Effector CD8-positive, alpha-beta T cell (primary cell): ENCODE results near the gene LGALS3BP.

Source experiments
- DNase-seq: peaks from one replicate; lab custom pipeline; 2025; lab: John Stamatoyannopoulos, UW

Gene LGALS3BP

DNA sequence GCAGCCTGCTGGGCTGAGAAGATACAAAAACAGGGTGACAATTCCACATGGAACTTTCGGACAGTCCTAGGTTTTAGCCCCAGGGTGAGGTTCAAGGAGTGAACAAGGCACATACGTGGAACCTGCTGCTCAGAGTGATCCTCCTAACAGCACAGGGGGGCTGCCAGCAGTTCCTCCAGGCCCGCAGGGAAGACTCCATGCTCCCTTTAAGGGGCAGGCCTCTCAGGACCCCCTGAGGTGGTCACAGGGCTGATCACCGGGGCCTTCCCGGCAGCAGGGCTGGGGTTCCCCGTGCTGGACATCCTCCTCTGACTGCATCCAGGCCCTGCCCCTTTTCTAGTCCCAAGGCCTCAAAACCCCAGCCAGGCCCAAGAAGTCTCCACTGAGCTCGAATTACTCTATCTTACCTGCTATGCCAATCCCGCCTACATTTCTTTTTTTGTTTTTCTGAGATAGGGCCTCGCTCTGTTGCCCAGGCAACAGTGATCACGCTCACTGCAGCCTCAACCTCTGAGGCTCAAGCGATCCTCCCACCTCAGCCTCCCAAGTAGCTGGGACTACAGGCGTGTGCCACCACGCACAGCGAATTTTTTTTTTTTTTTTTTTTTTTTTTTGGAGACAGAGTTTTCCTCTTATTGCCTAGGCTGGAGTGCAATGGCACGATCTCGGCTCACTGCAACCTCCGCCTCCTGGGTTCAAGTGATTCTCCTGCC is 19.5 kb upstream of the LGALS3BP start:
- DNase-seq = no peak

DNA sequence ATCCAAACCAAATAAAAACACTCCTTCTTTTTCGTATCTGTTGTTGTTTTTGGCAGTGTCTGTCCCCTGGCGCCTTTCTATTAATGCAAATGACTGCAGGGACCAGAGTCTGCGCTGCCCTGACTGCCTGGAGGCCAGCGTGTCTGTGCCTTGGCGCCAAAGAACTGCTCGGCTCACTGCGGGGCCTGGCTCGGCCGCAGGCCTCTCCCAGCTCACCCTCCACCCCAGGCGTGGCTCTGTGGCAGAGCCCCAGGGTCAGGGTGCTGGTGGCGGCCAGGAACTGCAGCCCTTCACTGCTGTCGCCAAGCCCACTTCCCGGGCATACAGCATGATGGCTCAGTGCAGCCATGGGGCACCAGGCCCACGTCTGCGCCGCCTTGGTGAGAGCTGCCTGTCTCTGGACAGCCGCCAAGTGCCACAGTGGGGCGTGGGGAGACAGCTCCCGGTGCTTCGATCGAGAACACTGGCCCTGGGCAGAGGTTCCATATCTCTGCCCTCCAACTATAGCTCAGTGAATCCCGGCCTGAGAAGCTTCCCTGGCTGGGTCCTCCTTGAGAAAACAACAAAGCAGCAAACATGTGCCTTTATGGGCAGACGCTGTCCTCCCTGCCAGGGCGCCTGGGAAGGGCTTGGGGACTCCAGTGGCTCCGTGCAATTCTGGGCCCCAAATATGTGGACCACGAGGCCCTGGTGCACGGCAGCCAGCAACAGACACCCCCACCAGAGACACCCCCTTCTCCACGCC is 18.8 kb upstream of the LGALS3BP start:
- DNase-seq = no peak

DNA sequence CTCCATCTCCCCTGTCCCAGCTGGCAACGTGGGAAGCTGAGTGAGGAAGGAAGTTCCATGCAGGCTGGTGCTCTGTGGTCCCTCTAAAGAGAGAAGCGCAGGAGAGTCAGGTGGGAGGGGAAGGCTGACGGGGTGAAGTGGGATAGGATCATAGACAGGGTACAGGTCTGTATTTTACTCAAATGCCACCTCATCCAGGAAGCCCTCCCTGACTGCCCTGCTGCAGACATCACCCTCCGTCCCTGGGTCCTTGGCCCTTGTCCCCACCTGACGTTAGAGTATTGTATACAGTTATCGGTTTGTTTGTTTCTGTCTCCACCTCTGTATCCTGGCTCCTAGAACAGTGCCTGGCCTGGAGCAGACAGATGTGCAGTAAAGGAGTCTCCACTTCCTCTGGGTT is 18.2 kb upstream of the LGALS3BP start:
- no peak for DNase-seq

DNA sequence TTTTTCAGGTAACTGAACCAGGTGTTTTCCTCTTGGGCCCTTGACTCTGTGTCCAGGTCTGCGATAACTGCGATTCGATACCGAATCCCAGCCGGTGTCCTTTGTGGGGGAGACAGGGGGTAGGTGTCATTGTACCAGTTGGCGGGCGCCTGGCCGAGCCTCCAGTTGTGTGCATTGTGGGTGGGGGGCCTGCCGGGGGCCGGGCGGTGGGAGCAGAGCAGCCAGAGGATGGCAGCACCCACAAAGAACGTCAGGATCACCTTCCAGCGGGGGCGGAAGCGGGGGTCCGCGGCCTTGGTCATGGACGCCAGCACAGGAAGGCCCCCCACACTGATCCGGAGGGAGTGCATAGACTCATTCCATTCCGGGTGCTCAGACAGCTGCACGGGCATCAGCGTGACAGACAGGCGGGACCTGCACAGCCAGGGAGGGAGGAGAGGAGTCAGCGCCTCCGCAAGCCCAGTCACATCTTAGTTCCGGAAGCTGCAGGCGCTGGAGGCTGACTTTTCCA is 17.6 kb upstream of the LGALS3BP start:
- no peak for DNase-seq

DNA sequence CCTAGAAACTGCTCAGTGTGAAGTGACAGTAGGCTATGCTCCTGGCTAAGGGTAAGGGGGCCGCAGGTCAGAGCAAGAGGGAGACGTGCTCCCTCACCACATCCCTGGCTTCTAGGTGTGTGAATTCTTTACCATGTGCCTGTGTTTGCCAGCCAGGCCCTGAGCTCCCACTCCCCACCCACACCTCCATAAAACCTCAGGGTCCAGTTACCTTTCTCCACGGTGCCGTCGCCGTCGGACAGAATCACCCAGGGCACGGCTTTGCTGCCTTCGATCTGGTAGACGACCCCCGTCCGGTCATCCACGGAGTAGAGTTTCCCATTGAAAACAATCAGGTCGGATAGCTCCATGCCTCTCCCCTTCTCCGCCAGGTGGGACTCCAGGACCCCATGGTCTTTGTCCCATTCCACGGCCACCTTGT is 17.1 kb upstream of the LGALS3BP start:
- DNase-seq = no peak

DNA sequence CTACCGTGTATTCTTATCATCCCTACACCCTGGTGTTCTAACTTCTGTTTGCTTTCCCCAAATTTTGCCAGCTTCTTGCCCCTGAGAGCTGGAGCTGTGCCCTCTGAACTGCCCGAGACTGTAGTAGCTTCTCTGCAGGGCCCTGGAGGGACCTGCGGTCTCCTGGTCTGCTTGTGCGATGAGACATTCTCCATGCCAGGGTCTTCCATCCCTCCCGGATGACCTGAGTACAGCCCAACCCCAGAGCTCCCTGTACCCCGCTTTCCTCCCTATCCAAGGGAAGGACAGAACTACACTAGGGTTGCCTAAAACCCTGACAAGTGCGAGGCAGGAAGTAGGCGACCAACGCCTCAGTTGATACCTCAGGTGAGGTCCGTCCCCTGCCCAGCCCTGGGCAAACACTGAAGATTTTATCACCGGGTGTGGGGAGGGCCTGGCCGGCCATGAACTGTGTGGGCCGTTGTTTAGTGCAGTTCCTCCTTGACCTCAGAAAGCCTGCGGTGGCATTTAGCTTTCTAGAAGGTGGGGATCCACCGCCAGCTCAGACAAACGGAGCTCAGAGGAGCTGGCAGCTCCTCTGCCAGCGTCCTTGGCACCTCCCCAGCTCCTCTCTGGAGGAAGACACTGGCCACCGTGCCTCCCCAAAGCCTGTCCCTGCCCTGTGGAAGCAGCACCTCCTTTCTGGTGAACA is 16.2 kb upstream of the LGALS3BP start:
- DNase-seq = no peak

DNA sequence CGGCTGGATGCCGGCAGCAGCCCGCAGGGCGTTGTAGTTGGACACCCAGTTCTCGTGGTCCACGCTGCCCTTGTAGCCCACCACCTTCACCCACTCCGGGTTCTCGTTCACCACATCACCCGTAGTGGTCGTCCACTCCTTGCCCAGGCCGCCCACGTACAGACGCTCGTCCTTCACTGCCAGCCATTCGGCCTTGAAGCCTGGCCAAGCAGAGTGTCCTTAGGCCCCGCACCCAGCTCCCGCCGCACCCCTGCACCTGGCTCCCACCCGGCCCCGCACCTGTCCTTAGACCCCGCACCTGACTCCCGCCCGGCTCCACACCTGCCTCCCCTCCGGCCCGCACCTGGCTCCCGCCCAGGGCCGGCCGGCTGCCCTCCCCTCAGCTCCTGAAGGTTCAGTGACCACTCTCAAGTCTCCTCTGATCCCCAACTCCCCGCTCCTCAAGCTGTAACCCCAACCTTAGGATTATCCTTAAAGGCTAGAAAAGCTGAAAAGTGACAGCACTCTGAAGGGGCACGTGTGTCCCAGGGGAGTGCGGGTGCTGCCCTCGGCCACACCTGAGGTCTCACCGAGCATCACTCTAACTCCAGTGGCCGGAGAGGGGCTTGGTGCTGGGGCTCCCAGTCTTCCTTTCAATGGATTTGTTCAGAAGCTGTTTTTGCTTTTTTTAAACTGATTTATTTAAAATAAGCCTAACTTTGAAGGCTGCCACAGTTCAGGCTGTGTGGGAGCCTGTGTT is 15.5 kb upstream of the LGALS3BP start:
- no peak for DNase-seq

DNA sequence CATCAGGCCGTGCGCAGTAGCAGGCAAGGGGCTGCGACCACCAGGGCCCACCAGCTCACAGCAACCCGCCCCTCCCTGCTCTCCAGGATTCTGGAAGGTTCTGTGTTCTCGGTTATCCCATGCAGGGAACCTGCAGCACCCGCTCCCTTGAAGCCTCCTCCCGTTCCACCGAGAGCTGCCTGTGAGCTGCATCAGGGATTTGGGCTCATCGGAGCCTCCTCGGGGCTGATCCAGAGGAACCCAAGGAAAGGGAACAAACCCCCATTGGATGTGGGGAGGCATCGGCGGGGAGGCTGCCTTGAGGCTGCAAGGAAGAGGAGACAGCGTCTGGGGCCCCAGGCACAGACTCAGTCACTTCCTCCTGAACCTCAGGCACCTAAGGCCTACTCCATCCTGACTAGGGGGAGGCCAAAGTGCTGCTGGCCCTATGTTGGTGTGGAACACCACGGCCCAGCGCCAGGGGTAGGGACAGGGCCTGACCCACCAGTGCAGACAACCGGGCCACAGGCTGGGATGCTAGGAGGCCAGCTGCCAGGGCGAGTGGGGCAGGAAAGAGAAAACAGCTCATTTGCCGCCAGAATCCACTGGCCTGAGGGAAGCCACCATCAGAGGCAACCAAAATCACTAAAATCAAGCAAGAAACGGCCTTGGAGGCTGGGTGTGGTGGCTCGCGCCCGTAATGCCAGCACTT is 14.4 kb upstream of the LGALS3BP start:
- DNase-seq = no peak

DNA sequence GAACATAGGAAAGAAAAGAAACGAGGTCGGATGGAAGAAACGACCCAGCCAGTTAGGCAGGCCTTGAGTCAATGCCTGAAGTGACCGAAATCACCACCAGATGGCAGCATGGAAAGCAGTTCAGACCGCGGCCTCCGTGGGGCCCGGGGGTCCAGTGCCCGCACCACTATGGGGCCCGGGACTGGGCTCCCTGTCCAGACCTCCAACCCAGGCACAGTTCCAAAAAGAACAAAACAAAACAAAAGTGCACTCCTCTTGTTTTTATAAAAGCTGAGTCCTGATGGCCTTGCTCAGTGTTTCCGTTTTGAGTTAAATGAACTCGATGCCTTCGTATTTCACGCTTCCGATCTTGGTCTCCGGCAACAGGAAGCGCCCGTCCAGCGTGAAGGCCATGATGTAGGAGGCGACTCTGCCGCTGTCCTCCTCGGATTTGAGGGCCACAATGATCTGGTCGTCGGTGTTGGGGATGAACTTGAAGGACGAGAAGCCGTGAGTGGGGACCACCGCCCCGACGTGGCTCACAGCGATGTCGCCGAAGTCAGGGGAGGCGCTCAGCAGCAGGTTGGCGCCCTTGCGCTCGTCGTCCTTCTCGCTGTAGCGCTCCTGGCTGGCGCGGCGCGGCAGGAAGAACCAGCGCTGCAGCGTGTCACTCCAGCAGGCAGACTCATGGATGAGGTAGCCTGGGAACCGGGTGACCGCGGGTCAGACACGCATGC is 13.7 kb upstream of the LGALS3BP start:
- DNase-seq = peak; percentile 40

DNA sequence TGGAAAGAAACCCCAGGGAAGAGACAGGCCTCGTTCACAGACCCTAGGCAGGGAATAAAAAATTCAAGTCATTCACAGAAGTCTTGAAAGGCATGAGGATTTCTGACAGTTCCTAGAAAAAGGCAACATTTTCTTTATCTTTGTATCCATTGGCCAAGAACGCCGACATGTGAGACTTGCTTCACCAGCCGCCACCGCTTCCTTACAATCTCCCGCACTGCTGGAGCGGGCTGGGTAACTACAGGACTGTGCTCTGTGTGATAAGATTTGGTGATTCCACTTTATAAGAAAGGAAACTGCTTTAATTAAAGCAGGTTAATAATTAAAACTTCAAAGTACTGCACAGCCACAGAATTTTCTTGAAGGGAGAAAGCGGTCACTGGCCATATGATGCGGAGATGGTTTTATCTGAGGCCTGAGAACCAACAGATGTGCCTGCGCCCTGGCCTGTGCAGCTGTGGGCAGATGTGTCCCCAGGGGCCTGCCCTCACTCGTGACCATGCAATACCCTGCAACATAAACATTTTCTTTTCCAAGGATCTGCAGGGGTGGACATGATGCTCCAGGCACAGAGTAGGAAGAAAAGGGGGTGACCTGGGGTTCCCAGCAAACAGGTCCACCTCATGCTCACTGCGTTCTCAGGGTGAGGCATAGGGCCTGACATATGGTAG is 13.0 kb upstream of the LGALS3BP start:
- no peak for DNase-seq

DNA sequence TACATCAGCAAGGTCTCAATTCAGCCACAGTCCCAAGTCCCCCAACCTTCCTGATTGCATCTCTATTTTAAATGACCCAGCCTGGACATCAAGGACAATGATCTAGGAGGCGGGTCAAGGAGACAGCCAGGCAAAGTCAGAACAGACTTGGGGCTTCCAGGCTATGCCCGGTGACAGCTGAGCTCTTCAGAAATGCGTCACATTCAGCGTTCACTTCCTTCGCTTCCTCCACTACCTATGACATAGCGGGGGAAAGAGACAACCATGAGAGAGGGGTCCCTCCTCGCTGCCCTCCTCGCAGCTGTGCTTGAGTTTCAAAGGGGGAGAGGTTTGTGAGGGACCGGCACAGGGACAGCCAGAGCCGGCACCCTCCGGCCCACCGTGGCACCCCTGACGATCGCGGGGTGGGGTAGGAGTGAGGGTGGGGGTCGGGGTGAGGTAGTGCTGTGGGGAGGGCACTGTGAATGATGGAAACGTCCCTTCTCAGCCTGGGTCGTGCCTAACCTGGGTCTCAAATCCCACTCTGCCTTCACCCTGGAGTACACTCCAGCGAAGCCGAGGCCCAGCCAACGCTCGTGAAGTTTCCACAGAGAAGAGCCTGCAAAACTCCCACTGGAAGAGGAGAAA is 12.3 kb upstream of the LGALS3BP start:
- no peak for DNase-seq

DNA sequence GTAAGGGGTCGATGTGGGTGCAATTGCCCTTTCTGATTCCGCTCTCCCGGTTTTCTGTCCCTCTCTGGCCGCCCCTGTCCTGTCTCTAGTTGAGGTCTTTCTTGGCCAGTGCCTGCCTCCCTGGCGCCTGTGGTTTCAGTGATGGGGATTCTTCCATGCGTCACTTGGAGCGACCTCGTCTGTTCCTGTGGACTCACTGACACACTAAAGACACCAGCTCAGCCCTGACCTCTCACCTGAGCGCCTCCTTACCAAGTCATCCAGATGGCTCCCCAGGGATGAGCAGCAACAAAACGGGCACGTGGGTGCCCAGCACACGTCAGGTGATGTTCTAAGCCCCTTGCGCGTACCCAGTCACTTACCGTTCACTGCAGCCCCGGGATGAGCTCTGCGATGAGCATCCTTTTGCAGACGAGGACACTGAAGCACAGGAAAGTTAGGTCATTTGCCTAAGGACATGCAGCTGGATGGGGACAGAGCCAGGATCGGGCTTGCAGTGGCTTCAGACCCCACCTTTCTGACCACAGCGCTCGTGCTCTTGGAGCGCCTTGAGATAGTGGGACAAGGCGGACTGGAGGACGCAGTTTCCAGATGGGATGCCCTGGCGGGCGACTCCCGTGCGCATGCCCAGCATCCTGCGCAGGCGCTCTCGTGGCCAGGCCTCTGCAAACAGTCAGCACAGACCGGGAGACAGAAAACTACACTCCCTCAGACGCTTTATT is 11.5 kb upstream of the LGALS3BP start:
- DNase-seq = no peak

DNA sequence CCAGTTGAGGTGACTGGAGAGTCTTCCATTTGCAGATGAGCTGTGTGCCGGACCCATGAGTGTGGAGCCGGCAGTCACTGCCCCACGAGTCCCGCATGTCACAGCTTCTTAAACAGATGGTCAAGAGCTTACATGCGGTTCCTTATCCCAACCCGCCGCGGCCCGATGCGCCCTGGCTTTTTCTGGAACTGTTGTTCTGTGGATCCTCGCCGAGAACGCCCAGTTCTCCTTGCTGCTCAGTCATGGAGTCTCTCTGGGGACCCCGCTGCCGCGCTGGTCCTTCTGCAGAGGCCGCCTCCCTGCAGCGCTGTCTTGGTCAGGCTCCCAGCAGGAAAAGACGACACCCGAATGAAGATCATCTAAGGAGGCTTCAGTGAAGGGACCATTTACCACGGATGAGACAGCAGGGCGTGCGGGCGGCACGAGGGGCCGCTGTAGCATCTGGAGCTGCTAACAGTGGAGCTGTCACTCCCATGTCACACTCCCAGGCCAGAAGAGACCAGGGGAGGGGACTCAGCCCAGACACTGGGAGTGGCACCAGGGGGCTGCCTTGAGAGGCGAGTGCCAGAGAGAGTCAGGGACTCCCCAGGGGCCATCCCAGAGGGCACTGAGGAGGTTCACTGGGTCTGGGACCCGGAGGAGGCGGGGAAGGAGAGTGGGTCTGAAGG is 10.8 kb upstream of the LGALS3BP start:
- no peak for DNase-seq

DNA sequence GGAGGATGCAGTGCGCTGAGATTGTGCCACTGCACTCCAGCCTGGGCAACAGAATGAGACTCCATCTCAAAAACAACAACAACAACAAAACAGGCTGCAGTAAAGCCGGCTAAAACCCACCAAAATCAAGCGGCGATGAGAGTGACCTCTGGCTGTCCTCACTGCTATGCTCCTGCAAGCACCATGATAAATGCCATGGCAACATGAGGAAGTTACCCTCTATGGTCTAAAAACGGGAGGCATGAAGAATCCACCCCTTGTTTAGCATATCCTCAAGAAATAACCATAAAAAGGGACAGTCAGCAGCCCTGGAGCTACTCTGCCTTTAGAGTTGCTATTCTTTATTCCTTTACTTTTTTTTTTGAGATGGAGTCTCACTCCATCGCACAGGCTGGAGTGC is 8.4 kb upstream of the LGALS3BP start:
- DNase-seq = no peak

DNA sequence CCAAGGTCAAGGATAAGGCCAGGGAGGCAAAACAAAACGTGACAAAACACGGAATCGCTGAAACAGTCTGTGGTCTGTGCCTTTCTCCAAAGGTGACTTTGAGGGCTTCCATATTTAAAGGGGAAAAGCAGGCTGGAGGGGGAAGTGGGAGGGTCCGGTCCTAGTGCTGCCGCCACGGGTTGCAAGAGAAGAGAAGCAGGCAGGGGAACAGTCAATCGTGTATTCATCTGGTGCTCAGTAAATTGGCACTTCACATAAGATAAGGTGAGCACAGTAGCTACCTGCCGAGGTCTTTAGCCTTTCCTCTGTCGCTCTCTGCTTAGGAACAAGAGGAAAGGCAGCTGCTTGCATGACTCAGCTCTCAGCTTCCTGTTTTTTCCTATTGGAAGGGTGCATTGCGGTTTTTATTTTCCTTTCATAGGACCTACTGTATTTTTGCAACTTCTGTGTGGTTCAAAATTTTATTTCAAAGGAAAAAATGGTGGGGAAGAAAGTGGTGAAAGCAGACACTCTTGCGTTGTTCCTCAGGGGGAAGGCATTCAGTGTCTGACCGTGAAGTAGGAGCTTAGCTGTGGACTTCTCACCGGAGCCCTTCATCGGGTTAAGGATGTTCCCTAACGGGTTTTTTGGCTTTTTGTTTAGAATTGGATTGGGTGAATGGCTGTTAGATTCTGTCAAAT is 7.1 kb upstream of the LGALS3BP start:
- no peak for DNase-seq

DNA sequence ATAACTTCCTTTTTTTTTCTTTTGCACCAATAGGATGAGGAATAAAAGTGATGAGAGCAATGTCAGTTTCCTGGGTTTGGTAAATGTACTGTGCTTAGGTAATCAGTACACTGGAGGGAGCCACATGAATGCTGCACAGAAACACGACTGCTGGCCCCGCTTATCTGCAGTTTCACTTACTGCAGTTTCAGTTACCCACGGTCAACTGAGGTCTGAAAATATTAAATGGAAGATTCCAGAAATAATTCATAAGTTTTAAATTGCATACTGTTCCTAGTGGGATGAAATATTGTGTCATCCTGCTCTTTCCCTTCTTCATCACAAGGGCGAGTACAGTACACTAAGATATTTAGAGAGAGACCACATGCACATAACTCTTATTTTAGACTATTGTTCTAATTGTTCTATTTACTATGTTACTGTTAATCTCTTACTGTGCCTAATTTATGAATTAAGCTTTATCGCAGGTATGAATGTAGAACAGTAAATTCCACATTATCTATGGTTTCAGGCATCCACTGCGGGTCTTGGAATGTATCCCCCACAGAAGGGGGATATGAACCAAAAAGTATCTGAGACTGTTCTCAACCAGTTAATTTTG is 6.4 kb upstream of the LGALS3BP start:
- no peak for DNase-seq

DNA sequence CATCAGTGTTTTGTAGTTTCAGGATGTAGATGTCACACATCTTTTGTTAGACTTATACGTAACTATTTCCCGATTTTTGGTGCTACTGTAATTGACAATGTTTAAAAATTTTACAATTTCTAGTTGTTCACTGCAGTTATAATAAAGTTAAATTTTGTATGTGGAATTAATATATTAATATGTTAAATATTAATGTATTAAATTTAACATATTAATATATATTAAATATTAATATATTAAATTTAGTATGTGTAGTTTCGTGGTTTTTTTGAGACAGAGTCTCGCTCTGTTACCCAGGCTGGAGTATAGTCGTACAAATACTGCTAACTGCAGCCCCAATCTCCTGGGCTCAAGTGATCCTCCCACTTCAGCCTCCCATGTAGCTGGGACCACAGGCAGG is 5.7 kb upstream of the LGALS3BP start:
- DNase-seq = no peak
